Measurements from ENCODE around the gene FERMT3. TPM values are rescaled to one million over a fixed set of nuclear protein-coding genes. Genes with fewer than 3 reads are reported as not detected.

Gene FERMT3
- total and polyA plus RNA-seq, 9 donors, result 4.9 to 12.2 (median 10.1) TPM

DNA sequence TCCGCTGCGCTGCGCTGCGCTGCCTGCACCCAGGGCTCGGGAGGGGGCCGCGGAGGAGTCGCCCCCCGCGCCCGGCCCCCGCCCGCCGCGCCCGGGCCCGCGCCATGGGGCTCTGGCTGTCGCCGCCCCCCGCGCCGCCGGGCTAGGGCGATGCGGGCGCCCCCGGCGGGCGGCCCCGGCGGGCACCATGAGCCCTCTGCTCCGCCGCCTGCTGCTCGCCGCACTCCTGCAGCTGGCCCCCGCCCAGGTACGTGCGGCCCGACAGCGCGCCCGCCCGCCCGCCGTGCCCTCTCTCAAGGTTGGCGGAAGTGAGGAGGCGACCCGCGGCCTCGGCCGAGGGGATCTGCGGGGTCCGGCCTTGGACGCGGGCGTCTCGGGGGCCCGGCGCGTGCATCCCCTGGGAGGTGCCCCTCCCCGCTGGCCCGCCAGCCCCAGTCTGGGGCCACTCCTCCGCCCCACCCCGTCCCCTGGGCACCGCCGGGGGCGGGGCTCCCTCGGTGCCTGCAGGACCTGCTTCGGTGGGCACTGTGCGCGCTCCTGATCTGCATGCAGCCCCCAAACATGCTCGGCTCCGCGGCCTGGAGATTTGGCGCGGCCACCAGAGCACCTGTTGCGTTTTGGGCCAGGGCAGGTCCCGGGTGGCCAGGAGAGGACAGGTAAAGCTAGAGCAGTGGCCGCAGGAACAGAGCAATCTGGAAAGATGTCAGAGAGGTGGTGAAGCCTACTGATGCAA, 28.3 kb downstream of the FERMT3 start:
- Histone ChIP-seq H3K4me3 (ENCODE audit: low read length) (peak overlapping the region; percentile 53), H3K9me3 (replicated peaks; ENCODE audit: control insufficient read depth, low read depth, low read length) (no peaks in the 10 kb centered on the region), H3K27me3 (ENCODE audit: control insufficient read depth, insufficient read depth, low read length) (no peaks in the 10 kb centered on the region), H3K36me3 (ENCODE audit: control insufficient read depth, insufficient read depth, low read length) (peaks cover 27% of the 10 kb centered on the region), H3K27ac (ENCODE audit: low read length) (peak overlapping the region; percentile 55), H3K4me1 (ENCODE audit: control insufficient read depth, insufficient read depth, low read length) (peaks cover 52% of the 10 kb centered on the region)
- WGBS (ENCODE audit: insufficient coverage), result under 1% methylated on average over 80 of the region's 80 CpGs
- peak; percentile 58 for DNase-seq

DNA sequence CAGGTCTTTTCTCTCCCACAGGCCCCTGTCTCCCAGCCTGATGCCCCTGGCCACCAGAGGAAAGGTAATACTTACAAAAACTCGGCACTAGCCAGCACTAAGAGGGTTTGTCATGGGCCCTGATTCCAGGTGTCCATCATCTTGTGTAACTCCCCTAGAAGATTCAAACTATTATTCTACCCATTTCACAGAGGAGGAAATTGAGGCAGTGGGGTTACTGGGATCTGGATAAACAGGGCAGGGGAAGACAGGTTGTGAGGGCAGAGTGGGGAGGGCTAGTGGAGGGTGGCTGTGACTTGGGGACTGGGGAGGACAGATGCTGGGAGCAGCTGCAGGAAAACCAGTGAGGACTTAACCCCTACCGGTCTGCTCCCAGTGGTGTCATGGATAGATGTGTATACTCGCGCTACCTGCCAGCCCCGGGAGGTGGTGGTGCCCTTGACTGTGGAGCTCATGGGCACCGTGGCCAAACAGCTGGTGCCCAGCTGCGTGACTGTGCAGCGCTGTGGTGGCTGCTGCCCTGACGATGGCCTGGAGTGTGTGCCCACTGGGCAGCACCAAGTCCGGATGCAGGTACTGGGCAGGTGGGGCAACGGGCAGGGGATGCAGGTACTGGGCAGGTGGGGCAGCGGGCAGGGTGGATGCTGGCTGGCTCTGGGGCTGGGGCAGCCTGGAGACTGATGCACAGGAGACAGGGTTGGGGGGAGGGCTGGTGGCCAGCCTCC, 29.1 kb downstream of the FERMT3 start:
- H3K4me1 ChIP-seq (ENCODE audit: control insufficient read depth, insufficient read depth, low read length), result peaks cover 58% of the 10 kb centered on the region
- peak overlapping the region; percentile 53 for H3K4me3 ChIP-seq (ENCODE audit: low read length)
- H3K9me3 ChIP-seq (replicated peaks; ENCODE audit: control insufficient read depth, low read depth, low read length), result no peaks in the 10 kb centered on the region
- WGBS (ENCODE audit: insufficient coverage), result 88% methylated on average over 11 of the region's 12 CpGs
- peak; percentile 32 for DNase-seq
- H3K36me3 ChIP-seq (ENCODE audit: control insufficient read depth, insufficient read depth, low read length), result peaks cover 29% of the 10 kb centered on the region
- H3K27me3 ChIP-seq (ENCODE audit: control insufficient read depth, insufficient read depth, low read length), result no peaks in the 10 kb centered on the region
- H3K27ac ChIP-seq (ENCODE audit: low read length), result peak overlapping the region; percentile 55

DNA sequence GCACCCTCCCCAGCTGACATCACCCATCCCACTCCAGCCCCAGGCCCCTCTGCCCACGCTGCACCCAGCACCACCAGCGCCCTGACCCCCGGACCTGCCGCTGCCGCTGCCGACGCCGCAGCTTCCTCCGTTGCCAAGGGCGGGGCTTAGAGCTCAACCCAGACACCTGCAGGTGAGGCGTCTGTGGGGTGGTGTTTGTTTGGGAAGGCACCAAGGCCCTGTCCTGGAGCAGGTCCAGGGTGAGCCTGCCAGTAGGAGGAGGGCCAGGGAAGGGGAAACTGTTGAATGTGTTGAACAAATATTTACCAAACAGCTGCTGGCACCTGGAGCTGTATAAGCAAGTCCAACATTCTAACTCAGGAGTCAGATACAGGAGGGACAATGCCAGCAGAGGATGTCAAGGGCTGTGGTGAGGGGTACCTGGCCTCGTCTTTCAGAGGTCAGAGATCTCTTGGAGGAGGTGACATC, 31.0 kb downstream of the FERMT3 start:
- Histone ChIP-seq H3K36me3 (ENCODE audit: control insufficient read depth, insufficient read depth, low read length) (peaks cover 30% of the 10 kb centered on the region), H3K27ac (ENCODE audit: low read length) (no peak overlapping the region), H3K9me3 (replicated peaks; ENCODE audit: control insufficient read depth, low read depth, low read length) (no peaks in the 10 kb centered on the region), H3K4me1 (ENCODE audit: control insufficient read depth, insufficient read depth, low read length) (peaks cover 52% of the 10 kb centered on the region), H3K27me3 (ENCODE audit: control insufficient read depth, insufficient read depth, low read length) (no peaks in the 10 kb centered on the region), H3K4me3 (ENCODE audit: low read length) (no peak overlapping the region)
- WGBS (ENCODE audit: insufficient coverage), result 80% methylated on average over 5 of the region's 12 CpGs
- DNase-seq, result peak; percentile 21

DNA sequence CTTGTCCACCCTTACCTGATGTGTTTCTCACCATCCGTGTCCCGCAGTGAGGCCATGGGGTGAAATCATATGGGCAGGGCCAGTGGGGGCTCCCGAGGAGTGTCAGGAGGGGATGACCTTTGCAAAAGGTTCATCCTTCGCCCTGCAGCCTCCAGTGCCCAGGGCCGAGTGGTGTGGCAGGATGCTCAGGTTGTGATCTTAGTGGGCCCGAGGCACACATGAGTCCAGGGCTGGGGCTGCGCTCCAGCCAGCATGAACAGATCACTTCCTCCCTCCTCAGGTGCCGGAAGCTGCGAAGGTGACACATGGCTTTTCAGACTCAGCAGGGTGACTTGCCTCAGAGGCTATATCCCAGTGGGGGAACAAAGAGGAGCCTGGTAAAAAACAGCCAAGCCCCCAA, 31.6 kb downstream of the FERMT3 start:
- Histone ChIP-seq H3K4me1 (ENCODE audit: control insufficient read depth, insufficient read depth, low read length) (peaks cover 55% of the 10 kb centered on the region), H3K36me3 (ENCODE audit: control insufficient read depth, insufficient read depth, low read length) (peaks cover 34% of the 10 kb centered on the region)
- DNase-seq, result peak; percentile 21

DNA sequence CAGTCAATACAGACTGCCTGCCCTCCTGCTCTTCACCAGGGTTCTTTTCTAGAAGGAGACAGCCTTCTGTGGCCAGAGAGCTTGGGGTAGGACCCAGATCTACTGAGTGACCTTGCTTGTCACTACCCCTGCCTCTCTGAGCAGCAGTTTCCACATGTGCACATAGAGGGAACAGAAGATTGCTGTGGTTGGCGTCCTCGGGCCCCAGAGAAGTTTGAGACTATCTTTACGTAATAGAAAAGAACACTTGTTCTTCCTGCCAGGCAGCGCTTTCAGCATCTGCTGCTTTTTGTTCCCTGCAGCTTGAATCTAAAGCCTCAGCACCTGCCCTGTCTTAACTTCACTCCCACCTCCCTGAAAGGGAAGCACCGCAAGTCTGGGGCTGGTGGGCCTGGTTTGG, 32.5 kb downstream of the FERMT3 start:
- Histone ChIP-seq H3K4me1 (ENCODE audit: control insufficient read depth, insufficient read depth, low read length) (peaks cover 56% of the 10 kb centered on the region), H3K4me3 (ENCODE audit: low read length) (no peak overlapping the region), H3K27ac (ENCODE audit: low read length) (peak overlapping the region; percentile 62), H3K27me3 (ENCODE audit: control insufficient read depth, insufficient read depth, low read length) (no peaks in the 10 kb centered on the region), H3K9me3 (replicated peaks; ENCODE audit: control insufficient read depth, low read depth, low read length) (no peaks in the 10 kb centered on the region), H3K36me3 (ENCODE audit: control insufficient read depth, insufficient read depth, low read length) (peaks cover 43% of the 10 kb centered on the region)
- 85% methylated on average over 3 of the region's 5 CpGs for WGBS (ENCODE audit: insufficient coverage)
- no peak for DNase-seq

More for the DNA sequence above, 31.6 kb downstream of the FERMT3 start:
- Histone ChIP-seq H3K9me3 (replicated peaks; ENCODE audit: control insufficient read depth, low read depth, low read length) (no peaks in the 10 kb centered on the region), H3K27me3 (ENCODE audit: control insufficient read depth, insufficient read depth, low read length) (no peaks in the 10 kb centered on the region), H3K4me3 (ENCODE audit: low read length) (no peak overlapping the region), H3K27ac (ENCODE audit: low read length) (no peak overlapping the region)
- WGBS (ENCODE audit: insufficient coverage), result 93% methylated on average over 8 of the region's 9 CpGs

DNA sequence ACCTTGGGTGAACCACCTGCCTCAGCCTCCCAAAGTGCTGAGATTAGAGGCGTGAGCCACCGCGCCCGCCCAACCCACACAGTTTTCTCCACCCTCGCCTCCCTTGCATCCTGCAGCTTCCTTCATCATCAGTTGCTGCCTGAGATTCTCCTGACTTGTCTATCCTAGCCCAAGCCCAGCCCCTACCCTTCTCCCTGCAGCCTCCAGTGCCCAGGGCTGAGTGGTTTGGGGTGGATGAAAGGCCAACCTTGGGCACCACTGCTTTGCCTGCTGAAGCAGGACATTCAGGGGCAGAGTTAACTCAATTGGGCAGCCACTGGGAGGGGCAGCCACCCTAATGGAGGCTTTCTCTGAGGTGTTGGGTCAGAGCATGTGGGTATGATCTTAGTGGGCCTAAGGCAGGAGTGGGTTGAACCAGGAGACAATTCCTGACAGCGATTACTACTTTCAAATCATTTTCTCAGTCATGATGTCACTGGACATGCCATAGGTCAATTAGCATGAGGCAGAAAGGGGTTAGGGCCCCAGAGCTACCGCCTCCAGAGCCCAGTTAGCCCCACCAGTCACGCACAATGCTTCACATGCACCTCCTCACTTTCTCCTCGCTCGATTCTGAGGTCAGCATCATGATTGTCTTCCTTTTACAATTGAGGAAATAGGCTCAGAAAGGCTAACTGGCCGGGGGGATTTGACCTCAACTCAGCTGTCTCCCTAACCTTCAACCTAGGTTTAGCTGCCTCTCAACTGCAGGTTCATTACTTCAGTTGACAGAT, 33.3 kb downstream of the FERMT3 start:
- 85% methylated on average over 8 of the region's 11 CpGs for WGBS (ENCODE audit: insufficient coverage)
- Histone ChIP-seq H3K4me3 (ENCODE audit: low read length) (peak overlapping the region; percentile 86), H3K4me1 (ENCODE audit: control insufficient read depth, insufficient read depth, low read length) (peaks cover 63% of the 10 kb centered on the region), H3K36me3 (ENCODE audit: control insufficient read depth, insufficient read depth, low read length) (peaks cover 49% of the 10 kb centered on the region), H3K27ac (ENCODE audit: low read length) (peak overlapping the region; percentile 100), H3K9me3 (replicated peaks; ENCODE audit: control insufficient read depth, low read depth, low read length) (no peaks in the 10 kb centered on the region), H3K27me3 (ENCODE audit: control insufficient read depth, insufficient read depth, low read length) (no peaks in the 10 kb centered on the region)
- DNase-seq, result peak; percentile 74

DNA sequence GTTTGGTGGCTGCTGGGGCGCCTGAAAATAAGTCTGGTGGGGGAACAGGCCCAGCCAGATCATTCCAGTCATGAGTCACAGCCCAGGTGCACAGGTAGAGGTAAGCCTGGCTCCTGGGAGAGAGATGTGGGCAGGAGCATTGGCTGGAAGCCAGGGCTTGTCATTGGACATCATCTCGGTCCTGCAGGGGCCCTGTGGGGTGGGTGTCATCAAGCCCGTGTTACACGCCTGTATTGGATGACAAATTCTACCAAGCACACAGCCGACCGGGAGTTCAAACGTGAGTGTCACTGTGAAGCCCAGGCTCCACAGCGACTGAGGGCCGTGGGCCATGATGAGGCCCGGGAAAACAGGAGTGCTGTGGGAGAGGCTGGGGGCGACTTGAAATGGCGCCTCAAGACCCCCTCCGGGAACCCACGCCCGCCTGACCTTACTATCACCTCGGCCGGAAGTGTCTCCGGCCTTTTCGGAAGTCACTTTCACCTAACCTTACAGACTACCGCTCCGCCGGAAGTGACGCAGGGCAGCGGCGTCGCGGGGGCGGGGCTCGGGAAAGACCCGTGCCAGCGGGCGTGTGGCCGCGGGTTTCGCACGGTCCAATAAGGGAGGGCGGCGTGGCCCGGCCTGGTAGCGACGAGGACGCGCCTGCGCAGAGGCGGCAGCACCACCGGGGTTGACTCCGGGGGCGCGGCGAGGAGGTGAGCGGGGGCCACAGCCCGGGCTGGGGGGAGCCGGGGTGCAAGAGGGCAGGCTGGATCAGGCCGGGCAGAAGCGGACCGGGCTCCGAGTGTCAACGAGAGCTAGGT, 34.1 kb downstream of the FERMT3 start, which contains the start of gene FKBP2:
Gene FKBP2, plus strand, starts transcription at position 661 of the 806 bp plus-strand sequence. CDS start 1,293 bp downstream, outside the sequence.
- peaks cover 53% of the 10 kb centered on the region for H3K36me3 ChIP-seq (ENCODE audit: control insufficient read depth, insufficient read depth, low read length)
- peak; percentile 99 for DNase-seq
- H3K27ac ChIP-seq (ENCODE audit: low read length), result peak within 1 kb of the TSS; percentile 100
- WGBS (ENCODE audit: insufficient coverage), result under 1% methylated on average over 55 of the region's 58 CpGs
- peaks cover 64% of the 10 kb centered on the region for H3K4me1 ChIP-seq (ENCODE audit: control insufficient read depth, insufficient read depth, low read length)
- H3K27me3 ChIP-seq (ENCODE audit: control insufficient read depth, insufficient read depth, low read length), result no peaks in the 10 kb centered on the region
- H3K9me3 ChIP-seq (replicated peaks; ENCODE audit: control insufficient read depth, low read depth, low read length), result no peaks in the 10 kb centered on the region
- H3K4me3 ChIP-seq (ENCODE audit: low read length), result peak within 1 kb of the TSS; percentile 86

DNA sequence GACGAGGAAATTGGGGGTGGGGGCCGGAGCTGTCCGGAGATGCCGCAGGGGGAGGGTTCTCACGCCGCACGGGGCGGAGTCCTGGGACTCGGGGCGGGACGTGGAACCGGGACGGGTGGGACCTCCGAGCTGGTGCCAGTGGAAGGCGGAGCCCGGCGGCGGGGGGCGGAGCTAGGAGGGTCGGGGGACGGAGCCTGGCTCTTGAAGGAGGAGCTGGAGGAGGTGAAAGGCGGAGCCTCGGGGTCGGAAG, 34.6 kb downstream of the FERMT3 start:
- peak; percentile 99 for DNase-seq
- H3K4me3 ChIP-seq (ENCODE audit: low read length), result peak overlapping the region; percentile 86
- H3K27ac ChIP-seq (ENCODE audit: low read length), result peak overlapping the region; percentile 100
- peaks cover 49% of the 10 kb centered on the region for H3K36me3 ChIP-seq (ENCODE audit: control insufficient read depth, insufficient read depth, low read length)
- H3K27me3 ChIP-seq (ENCODE audit: control insufficient read depth, insufficient read depth, low read length), result no peaks in the 10 kb centered on the region
- WGBS (ENCODE audit: insufficient coverage), result 2% methylated on average over 18 of the region's 24 CpGs
- no peaks in the 10 kb centered on the region for H3K9me3 ChIP-seq (replicated peaks; ENCODE audit: control insufficient read depth, low read depth, low read length)
- H3K4me1 ChIP-seq (ENCODE audit: control insufficient read depth, insufficient read depth, low read length), result peaks cover 65% of the 10 kb centered on the region

DNA sequence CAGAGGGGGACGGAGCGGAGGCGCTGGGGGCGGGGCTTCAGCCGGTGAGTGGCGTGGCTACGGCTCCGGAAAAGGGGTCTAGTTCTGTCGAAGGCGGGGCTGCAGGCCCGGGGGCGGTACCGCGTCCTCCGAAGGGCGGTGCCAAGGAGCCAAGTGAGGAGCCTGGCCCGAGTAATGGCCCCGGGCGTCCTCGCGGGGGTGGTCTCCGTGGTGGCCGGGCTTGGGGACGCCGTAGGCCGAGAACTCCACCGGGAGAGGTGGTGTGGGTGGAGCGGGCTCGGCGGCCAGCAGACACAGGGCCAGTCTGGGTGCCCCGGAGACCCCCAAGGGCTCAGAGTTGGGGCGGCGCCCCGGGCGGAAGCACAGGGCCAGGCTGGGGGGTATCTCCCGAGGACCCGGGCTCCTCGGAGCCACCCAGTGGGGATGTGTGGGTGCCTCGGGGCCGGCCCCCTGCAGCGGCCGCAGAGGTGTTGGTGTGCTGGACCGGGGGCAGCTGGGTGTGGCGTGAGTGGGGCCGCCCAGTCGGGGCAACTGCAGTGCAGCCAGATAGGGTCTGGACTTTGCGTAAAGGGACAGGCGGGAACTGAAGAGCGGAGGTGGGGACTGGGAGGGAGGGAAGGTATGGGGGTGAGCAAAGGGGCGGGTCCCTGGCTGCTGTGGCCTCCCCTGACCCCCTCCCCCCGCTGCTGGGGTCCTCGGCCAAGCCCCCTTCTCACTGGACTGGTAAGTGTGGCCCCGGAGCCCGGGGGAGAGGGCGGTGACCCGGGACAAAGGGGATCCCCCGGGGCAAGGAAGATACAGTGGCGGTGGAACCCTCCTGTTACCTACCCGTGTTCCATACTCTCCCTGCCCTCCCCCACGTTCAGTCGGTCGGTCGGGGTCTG, 35.2 kb downstream of the FERMT3 start:
- Histone ChIP-seq H3K4me1 (ENCODE audit: control insufficient read depth, insufficient read depth, low read length) (peaks cover 65% of the 10 kb centered on the region), H3K36me3 (ENCODE audit: control insufficient read depth, insufficient read depth, low read length) (peaks cover 47% of the 10 kb centered on the region), H3K9me3 (replicated peaks; ENCODE audit: control insufficient read depth, low read depth, low read length) (no peaks in the 10 kb centered on the region), H3K27ac (ENCODE audit: low read length) (peak overlapping the region; percentile 100), H3K4me3 (ENCODE audit: low read length) (peak overlapping the region; percentile 86), H3K27me3 (ENCODE audit: control insufficient read depth, insufficient read depth, low read length) (no peaks in the 10 kb centered on the region)
- DNase-seq, result peak; percentile 80
- under 1% methylated on average over 53 of the region's 63 CpGs for WGBS (ENCODE audit: insufficient coverage)
